T-cell (primary cell): ENCODE data around the gene SLC35A1. TPM values are rescaled to one million over a fixed set of nuclear protein-coding genes. Genes with fewer than 3 reads are reported as not detected.
A peak's percentile ranks its signal among the peaks of the same experiment; 100 is the strongest.

ENCODE experiments used
- ATAC-seq, 4 experiments: fragments of 200-7000 bp in 3 of 4; fragments of 150-1000 bp in 1 of 4; cut with Tn5 transposase; replicated peaks in 1 of 4; 1 replicate in 3 of 4; 2 replicates in 1 of 4; pipeline ENCODE4 v1.10.0; 2021; ENCODE audit warnings: moderate library complexity in 3 of 4, mild to moderate bottlenecking in 2 of 4, moderate number of reproducible peaks in 1 of 4
- CTCF ChIA-PET, 2 donors: fragments of 300-600 bp; sonication (Branson Sonifier 250); formaldehyde crosslinking; loops; one replicate each; lab custom pipeline; 2022; ENCODE audit warnings: antibody characterized with exemption in 2 of 2; lab: Charles Lee
- POLR2A ChIA-PET, 2 donors: fragments of 300-600 bp; sonication (Branson Sonifier 250); formaldehyde crosslinking; loops; one replicate each; lab custom pipeline; 2022; ENCODE audit warnings: antibody characterized with exemption in 2 of 2; lab: Charles Lee
- DNase-seq, 35 experiments: peaks; one replicate each; pipeline versions ENCODE4 v3.0.0 to v3.0.0-alpha.2; 2013 to 2023
- H3K27ac ChIP-seq: one replicate; pipeline ENCODE4 v1.5.1; 2013; ENCODE audit warnings: low read length
- H3K27me3 ChIP-seq, 2 experiments: replicated peaks in 1 of 2; 1 replicate in 1 of 2; 2 replicates in 1 of 2; pipeline versions ENCODE4 v1.6.1 to v1.7.0; 2013; ENCODE audit warnings: low read length in 1 of 2, mixed read lengths in 1 of 2; ENCODE audit not compliant: control insufficient read depth in 2 of 2, insufficient read depth in 2 of 2; ENCODE audit errors: extremely low read depth in 1 of 2
- H3K36me3 ChIP-seq, 2 donors: 1 replicate in 1 of 2; 2 replicates in 1 of 2; pipeline versions ENCODE4 v1.6.1 to v1.7.0; 2013; ENCODE audit warnings: low read length in 1 of 2; ENCODE audit not compliant: control insufficient read depth in 2 of 2, insufficient read depth in 1 of 2; ENCODE audit errors: extremely low read depth in 1 of 2
- H3K4me1 ChIP-seq, 2 experiments: 1 replicate in 1 of 2; 2 replicates in 1 of 2; pipeline versions ENCODE4 v1.6.1 to v1.7.0; 2013; ENCODE audit warnings: low read length in 2 of 2, mixed read lengths in 1 of 2; ENCODE audit not compliant: insufficient read depth in 2 of 2, control insufficient read depth in 1 of 2; ENCODE audit errors: extremely low read depth in 1 of 2
- H3K4me3 ChIP-seq, 2 donors: 1 replicate in 1 of 2; 2 replicates in 1 of 2; pipeline versions ENCODE4 v1.5.1 to v1.7.0; 2013; ENCODE audit warnings: mild to moderate bottlenecking in 2 of 2, low read length in 1 of 2, moderate library complexity in 1 of 2; ENCODE audit not compliant: control insufficient read depth in 1 of 2; ENCODE audit errors: extremely low read depth in 1 of 2
- H3K9me3 ChIP-seq: 2 replicates; pipeline ENCODE4 v1.7.0; 2013
- H3K27ac Mint-ChIP-seq, 2 donors: one replicate each; pipeline ENCODE4 v1.8.0; 2020 to 2021; ENCODE audit warnings: mild to moderate bottlenecking in 2 of 2, mixed read lengths in 2 of 2
- H3K27me3 Mint-ChIP-seq, 2 donors: one replicate each; pipeline ENCODE4 v1.8.0; 2021 to 2022; ENCODE audit warnings: mixed read lengths in 2 of 2
- H3K36me3 Mint-ChIP-seq: one replicate; pipeline ENCODE4 v1.8.0; 2021; ENCODE audit warnings: mixed read lengths
- H3K4me1 Mint-ChIP-seq, 3 donors: one replicate each; pipeline ENCODE4 v1.8.0; 2020 to 2022; ENCODE audit warnings: mixed read lengths in 3 of 3, mild to moderate bottlenecking in 1 of 3
- H3K4me3 Mint-ChIP-seq, 3 donors: one replicate each; pipeline ENCODE4 v1.8.0; 2020 to 2022; ENCODE audit warnings: mild to moderate bottlenecking in 3 of 3, mixed read lengths in 3 of 3, moderate library complexity in 3 of 3
- H3K9me3 Mint-ChIP-seq, 3 donors: one replicate each; pipeline ENCODE4 v1.8.0; 2020 to 2022; ENCODE audit warnings: mixed read lengths in 3 of 3
- WGBS: methylation state at CpG from one replicate; pipeline ENCODE4 v1.1.5; 2013; ENCODE audit warnings: missing lambda C conversion rate; ENCODE audit not compliant: insufficient coverage; 5-methylcytosine and 5-hydroxymethylcytosine counted together
- total RNA-seq, 35 experiments: library from RNA in 6 of 35; stranded (reverse) in 6 of 35; fragments of 120-200 nt in 1 of 35; gene quantifications; one replicate each; pipeline versions ENCODE4 v1.2.1 to v1.2.4 and lab custom pipeline; 2013 to 2026

The SLC35A1 gene
- total RNA-seq, 5 donors from 2014 or later (not counting 1 experiment from before 2014, with no cell fraction given): 11.2 to 18.9 (median 18.7) TPM

- ATAC-seq (no peak), DNase-seq (no peak)
- ChIA-PET CTCF (interaction anchor here in 1 of 2 donors (0.6 to 1.0 kb wide), 2 partner anchors 15 to 20 kb away, joined by 3 to 6 read pairs; no protein-coding TSS in a partner anchor), POLR2A (no interaction called here)
- Histone ChIP-seq H3K4me1 (no peaks in the 10 kb centered on the region), H3K27ac (no peak overlapping the region), H3K27me3 (peaks cover 0 to 4% of the 10 kb centered on the region in 2 experiments), H3K36me3 (no peaks in the 10 kb centered on the region), H3K4me3 (no peak overlapping the region), H3K9me3 (no peaks in the 10 kb centered on the region)
- Mint-ChIP-seq H3K36me3 (no peaks in the 10 kb centered on the region), H3K4me3 (no peak overlapping the region), H3K27ac (no peak overlapping the region), H3K9me3 (peaks cover 0 to 10% (median 4%) of the 10 kb centered on the region in 3 donors), H3K27me3 (peaks cover 26 to 36% of the 10 kb centered on the region in 2 donors), H3K4me1 (no peaks in the 10 kb centered on the region)
- no CpG with 5 or more reads among the region's 2 CpGs for WGBS
Observed at GRCh38 chr6:87444362-87444761, 28.4 kb upstream of the SLC35A1 start.

- H3K4me3 Mint-ChIP-seq: no peak overlapping the region
- H3K27me3 Mint-ChIP-seq: peaks cover 21 to 28% of the 10 kb centered on the region in 2 donors
- H3K36me3 ChIP-seq: no peaks in the 10 kb centered on the region
- no peak overlapping the region for H3K4me3 ChIP-seq
- peaks cover 0 to 2% of the 10 kb centered on the region in 2 experiments for H3K27me3 ChIP-seq
- no peaks in the 10 kb centered on the region for H3K4me1 Mint-ChIP-seq
- DNase-seq: no peak
- H3K36me3 Mint-ChIP-seq: no peaks in the 10 kb centered on the region
- peaks cover 0 to 9% (median 6%) of the 10 kb centered on the region in 3 donors for H3K9me3 Mint-ChIP-seq
- H3K27ac ChIP-seq: no peak overlapping the region
- no CpG with 5 or more reads among the region's 2 CpGs for WGBS
- no peaks in the 10 kb centered on the region for H3K4me1 ChIP-seq
- no peaks in the 10 kb centered on the region for H3K9me3 ChIP-seq
- ChIA-PET CTCF (interaction anchor here (0.6 to 1.1 kb wide), 2 partner anchors 12 to 224 kb away, joined by 3 to 4 read pairs; no protein-coding TSS in a partner anchor), POLR2A (no interaction called here)
- ATAC-seq: no peak
- no peak overlapping the region for H3K27ac Mint-ChIP-seq
Observed at GRCh38 chr6:87465051-87465450, 7.7 kb upstream of the SLC35A1 start.

- peak overlapping the region; percentile 99 to 100 for H3K27ac Mint-ChIP-seq
- H3K4me3 ChIP-seq: peak overlapping the region; percentile 93 to 98
- H3K9me3 ChIP-seq: no peaks in the 10 kb centered on the region
- peak overlapping the region; percentile 96 to 98 (median 96) for H3K4me3 Mint-ChIP-seq
- peaks cover 6 to 12% of the 10 kb centered on the region in 2 experiments for H3K4me1 ChIP-seq
- peak; percentile 71 to 72 (median 72) for ATAC-seq
- H3K27me3 Mint-ChIP-seq: peaks cover 0 to under 1% of the 10 kb centered on the region in 2 donors
- peaks cover 0 to 11% of the 10 kb centered on the region in 2 donors for H3K36me3 ChIP-seq
- H3K4me1 Mint-ChIP-seq: peaks cover 14 to 33% (median 29%) of the 10 kb centered on the region in 3 donors
- ChIA-PET POLR2A (no interaction called here), CTCF (no interaction called here)
- H3K27me3 ChIP-seq: no peaks in the 10 kb centered on the region
- H3K27ac ChIP-seq: peak overlapping the region; percentile 93
- peaks cover 10% of the 10 kb centered on the region for H3K36me3 Mint-ChIP-seq
- no peaks in the 10 kb centered on the region for H3K9me3 Mint-ChIP-seq
- DNase-seq: peak in 30 of 35 experiments; percentile 33 to 72 (median 54)
- 0% methylated on average over 1 of the region's 15 CpGs for WGBS
Observed at GRCh38 chr6:87473419-87473903, 687 bp downstream of the SLC35A1 start.

- Histone ChIP-seq H3K27me3 (no peaks in the 10 kb centered on the region), H3K36me3 (peaks cover 6 to 29% of the 10 kb centered on the region in 2 donors), H3K27ac (no peak overlapping the region), H3K9me3 (no peaks in the 10 kb centered on the region), H3K4me1 (peaks cover 0 to 4% of the 10 kb centered on the region in 2 experiments), H3K4me3 (no peak overlapping the region)
- DNase-seq: no peak
- H3K27me3 Mint-ChIP-seq: no peaks in the 10 kb centered on the region
- whole genome bisulfite sequencing: no CpG with 5 or more reads among the region's 3 CpGs
- H3K36me3 Mint-ChIP-seq: peaks cover 42% of the 10 kb centered on the region
- H3K4me1 Mint-ChIP-seq: peaks cover 2 to 18% (median 4%) of the 10 kb centered on the region in 3 donors
- no peak overlapping the region for H3K4me3 Mint-ChIP-seq
- ChIA-PET POLR2A (no interaction called here), CTCF (interaction anchor here in 1 of 2 donors (0.5 to 0.7 kb wide), 2 partner anchors 9 to 309 kb away, joined by 3 to 4 read pairs; partner anchors contain the start of gene SLC35A1)
- H3K9me3 Mint-ChIP-seq: no peaks in the 10 kb centered on the region
- no peak overlapping the region for H3K27ac Mint-ChIP-seq
- ATAC-seq: no peak
Observed at GRCh38 chr6:87481931-87482330, 9.2 kb downstream of the SLC35A1 start.

- Histone ChIP-seq H3K27ac (no peak overlapping the region), H3K27me3 (no peaks in the 10 kb centered on the region), H3K9me3 (no peaks in the 10 kb centered on the region), H3K4me1 (peaks cover 0 to 4% of the 10 kb centered on the region in 2 experiments), H3K36me3 (peaks cover 6 to 28% of the 10 kb centered on the region in 2 donors), H3K4me3 (no peak overlapping the region)
- Mint-ChIP-seq H3K4me1 (peaks cover 2 to 21% (median 6%) of the 10 kb centered on the region in 3 donors), H3K27ac (no peak overlapping the region), H3K9me3 (no peaks in the 10 kb centered on the region), H3K36me3 (peaks cover 42% of the 10 kb centered on the region), H3K27me3 (no peaks in the 10 kb centered on the region), H3K4me3 (no peak overlapping the region)
- ChIA-PET CTCF (interaction anchor here in 1 of 2 donors (0.5 kb wide), 1 partner anchor 309 kb away, joined by 3 read pairs; no protein-coding TSS in a partner anchor), POLR2A (no interaction called here)
- DNase-seq (no peak), ATAC-seq (no peak)
- WGBS: no CpG with 5 or more reads among the region's 4 CpGs
Observed at GRCh38 chr6:87482366-87482765, 9.6 kb downstream of the SLC35A1 start.

GRCh38 chr6:87483929-87484328 is 11.2 kb downstream of the SLC35A1 start:
- Histone ChIP-seq H3K4me1 (peaks cover 0 to 4% of the 10 kb centered on the region in 2 experiments), H3K36me3 (peaks cover 6 to 14% of the 10 kb centered on the region in 2 donors), H3K27me3 (no peaks in the 10 kb centered on the region), H3K9me3 (no peaks in the 10 kb centered on the region), H3K27ac (no peak overlapping the region), H3K4me3 (no peak overlapping the region)
- CTCF ChIA-PET: no interaction called here
- Mint-ChIP-seq H3K36me3 (peaks cover 39% of the 10 kb centered on the region), H3K4me3 (no peak overlapping the region), H3K9me3 (no peaks in the 10 kb centered on the region), H3K27me3 (no peaks in the 10 kb centered on the region), H3K27ac (no peak overlapping the region), H3K4me1 (peaks cover 5 to 25% (median 10%) of the 10 kb centered on the region in 3 donors)
- POLR2A ChIA-PET: no interaction called here
- no peak for ATAC-seq
- WGBS: 30% methylated on average over 2 of the region's 9 CpGs
- peak in 7 of 35 experiments; percentile 2 to 13 (median 7) for DNase-seq
